Endometrial microvascular endothelial cells (primary cell): ENCODE measurements around the gene TNFRSF8. TPM values are rescaled to one million over a fixed set of nuclear protein-coding genes. Genes with fewer than 3 reads are reported as not detected.
"Not testable (repeated sequence)": the region's sequence is repeated elsewhere in the genome, so short reads cannot be mapped to it uniquely, and the experiment has no call there.

Source experiments
- in situ Hi-C: cut with HindIII; loops from 2 replicates; pipeline ENCODE4 v1.10.0; 2017; ENCODE audit warnings: low sequenced_read_pairs, low pct_unique_long_range_greater_than_20kb; ENCODE audit errors: inconsistent ontology term
- total RNA-seq: library from RNA; depleted of rRNA; stranded (reverse); fragments of >200 nt; gene quantifications from one replicate; pipeline ENCODE4 v1.2.3, GENCODE V29; 2015; ENCODE audit errors: inconsistent ontology term

Gene TNFRSF8
- total RNA-seq, 1 donor from 2014 or later = not detected

GRCh38 chr1:12037486-12038355, 25.4 kb upstream of the TNFRSF8 start:
- in situ Hi-C loops = no loop called here

- in situ Hi-C loops = no loop called here
These were observed 24.5 kb upstream of the TNFRSF8 start for GRCh38 chr1:12038356-12039163.

GRCh38 chr1:12039164-12039525, 24.0 kb upstream of the TNFRSF8 start:
- in situ Hi-C loops = no loop called here

GRCh38 chr1:12039824-12040456, 23.2 kb upstream of the TNFRSF8 start:
- in situ Hi-C loops = not testable (repeated sequence)

GRCh38 chr1:12040457-12041051, 22.5 kb upstream of the TNFRSF8 start:
- in situ Hi-C loops = no loop called here

GRCh38 chr1:12044187-12044877, 18.8 kb upstream of the TNFRSF8 start:
- in situ Hi-C loops = not testable (repeated sequence)

GRCh38 chr1:12046749-12047119, 16.4 kb upstream of the TNFRSF8 start:
- in situ Hi-C loops = no loop called here

- in situ Hi-C loops = no loop called here
These were observed 15.8 kb upstream of the TNFRSF8 start for GRCh38 chr1:12047120-12047876.

GRCh38 chr1:12048372-12048771, 14.7 kb upstream of the TNFRSF8 start:
- in situ Hi-C loops = no loop called here

- in situ Hi-C loops = no loop called here
These were observed 13.5 kb upstream of the TNFRSF8 start for GRCh38 chr1:12049616-12050015.

- in situ Hi-C loops = no loop called here
These were observed 11.7 kb upstream of the TNFRSF8 start for GRCh38 chr1:12051361-12051760.

GRCh38 chr1:12052008-12052573, 11.0 kb upstream of the TNFRSF8 start:
- in situ Hi-C loops = no loop called here

GRCh38 chr1:12052997-12053686, 10.0 kb upstream of the TNFRSF8 start:
- in situ Hi-C loops = no loop called here

GRCh38 chr1:12053752-12054548, 9.2 kb upstream of the TNFRSF8 start:
- in situ Hi-C loops = no loop called here

- in situ Hi-C loops = no loop called here
These were observed 7.8 kb upstream of the TNFRSF8 start for GRCh38 chr1:12055259-12055658.

GRCh38 chr1:12056331-12056841, 6.7 kb upstream of the TNFRSF8 start:
- in situ Hi-C loops = no loop called here
